NOMO-1 (cell line): ENCODE results near the gene CASK.

Source experiments
- DNase-seq, 2 experiments: peaks; one replicate each; lab custom pipeline; 2025; ENCODE audit not compliant: unreplicated experiment in 2 of 2; lab: John Stamatoyannopoulos, UW

CASK gene

DNA sequence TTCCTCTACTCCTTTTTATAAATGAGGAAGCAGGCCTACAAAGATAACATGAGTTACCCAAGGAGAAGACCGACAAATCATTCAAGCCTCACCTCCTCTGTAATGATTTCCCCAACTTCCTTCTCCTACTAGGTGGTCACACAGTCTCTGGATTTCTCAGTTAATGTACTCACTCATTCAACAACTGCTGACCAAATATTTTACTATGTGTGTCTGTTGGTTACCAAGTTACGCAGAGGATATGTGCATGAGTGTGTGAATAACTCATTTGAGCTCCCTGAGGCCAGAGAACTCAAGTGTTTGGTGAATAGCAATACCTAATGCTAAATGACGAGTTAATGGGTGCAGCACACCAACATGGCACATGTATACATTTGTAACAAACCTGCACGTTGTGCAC, 10.4 kb downstream of the CASK start:
- DNase-seq = no peak

DNA sequence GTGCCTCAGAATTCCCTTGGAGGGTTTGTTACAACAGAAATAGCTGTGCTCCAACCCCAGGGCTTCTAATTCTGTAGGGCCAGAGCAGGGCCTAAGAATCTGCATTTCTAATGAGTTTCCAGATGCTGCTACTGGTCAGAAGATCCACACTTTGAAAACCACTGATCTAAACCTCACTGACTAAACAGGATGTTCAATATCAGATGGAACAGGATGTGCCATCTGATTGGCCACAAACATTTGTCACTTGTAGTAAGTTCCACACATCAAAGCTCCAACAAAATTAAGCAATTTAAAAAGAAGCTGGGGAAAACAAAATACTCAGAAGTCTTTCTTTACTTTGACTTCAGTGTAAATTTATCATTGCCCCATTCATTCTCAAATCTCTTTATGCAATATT, 14.3 kb downstream of the CASK start:
- no peak for DNase-seq

DNA sequence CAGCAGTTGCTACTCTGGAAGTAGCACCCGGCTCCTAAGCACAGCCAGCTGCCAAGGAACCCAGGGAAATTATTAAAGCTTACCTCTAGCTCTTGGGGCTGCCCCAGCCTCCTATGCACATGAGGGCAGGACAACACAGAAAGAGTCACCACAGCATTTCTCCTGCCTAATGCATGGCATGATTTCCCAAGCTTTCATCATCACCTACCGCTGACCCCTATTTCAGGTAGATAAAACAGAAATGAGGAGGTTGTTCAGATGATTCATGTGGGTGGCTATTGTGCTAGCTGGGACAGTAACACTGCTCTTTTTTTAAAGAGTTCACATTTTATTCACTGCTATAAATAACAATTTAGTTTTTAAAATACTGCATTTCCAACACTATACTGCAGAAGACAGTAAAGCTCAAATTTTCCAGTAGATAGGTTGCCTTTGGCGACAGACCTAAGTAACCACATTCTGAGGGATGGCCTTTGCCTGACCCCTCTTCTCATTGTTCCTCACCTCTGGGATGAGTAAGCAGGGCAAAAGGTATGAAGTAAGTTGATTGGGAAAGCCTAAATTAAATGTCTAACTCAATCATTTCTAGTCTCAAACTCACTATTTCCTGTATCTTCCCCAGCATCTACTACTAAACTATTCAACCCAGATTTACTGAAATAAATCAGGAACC, 16.7 kb downstream of the CASK start:
- DNase-seq = no peak

DNA sequence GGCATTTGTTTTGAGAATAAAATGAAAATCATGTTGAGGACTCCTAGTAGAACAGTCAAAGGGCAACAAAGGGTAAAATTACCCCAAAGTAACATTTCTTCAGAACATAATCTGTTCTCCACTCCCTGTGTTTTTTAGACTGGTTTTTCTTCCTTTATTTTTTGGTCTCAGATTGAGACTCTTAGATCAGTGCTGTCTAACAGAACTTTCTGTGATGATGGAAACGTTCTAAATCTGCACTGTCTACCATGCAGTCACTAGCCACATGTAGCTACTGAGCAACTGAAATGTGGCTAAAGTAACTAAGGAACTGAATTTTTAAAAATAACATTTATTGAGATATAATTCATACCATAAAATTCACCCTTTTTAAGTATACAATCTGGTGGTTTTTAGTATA, 19.8 kb downstream of the CASK start:
- no peak for DNase-seq

DNA sequence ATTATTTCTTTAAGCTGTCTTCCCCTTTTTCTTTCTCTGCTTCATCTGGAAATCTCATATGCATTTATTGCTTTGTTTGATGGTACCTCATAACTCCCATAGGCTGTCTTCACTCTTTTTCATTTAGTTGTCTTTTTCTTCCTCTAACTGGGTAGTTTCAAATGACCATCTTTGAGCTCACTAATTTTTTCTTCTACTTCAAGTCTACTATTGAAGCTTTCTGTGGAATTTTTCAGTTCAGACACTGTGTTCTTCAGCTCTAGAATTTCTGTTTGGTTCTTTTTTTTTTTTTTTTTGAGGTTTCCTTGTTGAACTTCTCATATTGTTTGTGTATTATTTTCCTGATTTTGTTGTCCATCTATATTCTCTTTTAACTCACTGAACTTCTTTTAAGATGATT, 23.0 kb downstream of the CASK start:
- DNase-seq = no peak

DNA sequence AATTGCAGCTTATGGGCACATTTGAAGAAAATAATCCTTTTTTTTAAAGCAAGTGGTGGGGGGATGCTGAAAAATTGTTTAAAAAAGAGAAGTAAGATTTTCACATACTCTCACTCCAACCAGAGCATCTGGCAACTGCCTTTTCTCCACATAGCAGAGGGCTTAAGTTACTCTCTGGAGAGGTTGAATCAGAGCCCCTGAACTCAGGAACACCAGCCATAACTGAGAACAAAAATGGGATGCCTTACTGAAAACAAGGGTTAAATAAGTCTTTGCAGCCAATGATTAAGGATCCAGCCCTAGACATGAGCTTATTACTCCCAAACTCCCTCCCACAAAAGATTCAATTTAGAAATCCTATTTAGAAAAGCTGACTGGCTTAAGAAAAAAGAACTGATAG, 27.5 kb downstream of the CASK start:
- no peak for DNase-seq

DNA sequence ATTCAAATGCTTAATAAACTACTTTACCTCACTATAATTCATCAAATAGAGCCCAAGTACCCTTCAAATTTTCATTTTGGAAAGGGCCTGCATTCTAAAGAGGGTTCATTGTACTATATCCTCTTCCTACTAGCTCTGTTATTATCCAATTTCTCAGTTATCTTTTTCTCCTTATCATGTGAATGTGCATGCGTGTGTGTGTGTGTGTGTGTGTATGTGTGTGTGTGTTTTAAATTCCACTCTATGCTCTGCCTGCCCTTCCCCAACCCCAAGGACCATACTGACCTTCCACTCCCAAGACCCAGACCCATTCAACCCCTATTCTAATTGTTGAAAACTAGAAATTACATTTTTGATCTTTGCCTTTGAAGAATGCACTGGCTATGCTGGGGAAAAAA, 33.3 kb downstream of the CASK start:
- DNase-seq = no peak

DNA sequence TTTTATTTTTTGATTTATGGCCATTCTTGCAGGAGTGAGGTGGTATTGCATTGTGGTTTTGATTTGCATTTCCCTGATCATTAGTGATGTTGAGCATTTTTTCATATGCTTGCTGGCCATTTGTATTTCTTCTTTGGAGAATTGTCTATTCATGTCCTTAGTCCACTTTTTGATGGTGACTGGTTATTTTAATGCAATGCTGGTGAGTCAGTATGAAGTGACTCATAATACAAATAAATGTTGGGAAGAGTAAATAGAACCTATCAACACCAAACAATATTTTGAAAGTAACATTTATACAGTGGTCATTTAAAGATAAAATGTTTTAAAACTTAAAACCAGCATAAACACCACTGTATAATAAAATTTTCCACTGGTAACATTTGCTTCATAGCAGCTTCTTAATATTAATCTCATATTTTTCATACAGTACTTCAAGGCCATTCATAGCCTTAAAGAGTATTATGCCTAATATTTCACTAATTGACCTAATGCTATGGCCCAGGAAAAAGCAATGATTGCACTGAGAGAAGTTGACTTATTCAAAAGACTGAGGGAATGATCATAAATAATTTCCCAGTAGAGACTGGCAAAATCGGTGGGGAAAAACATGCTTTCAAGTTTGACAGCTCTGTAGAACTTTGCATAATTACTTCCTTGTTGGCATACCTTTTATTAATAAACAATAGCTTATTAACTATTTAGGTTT, 33.9 kb downstream of the CASK start:
- DNase-seq = no peak

DNA sequence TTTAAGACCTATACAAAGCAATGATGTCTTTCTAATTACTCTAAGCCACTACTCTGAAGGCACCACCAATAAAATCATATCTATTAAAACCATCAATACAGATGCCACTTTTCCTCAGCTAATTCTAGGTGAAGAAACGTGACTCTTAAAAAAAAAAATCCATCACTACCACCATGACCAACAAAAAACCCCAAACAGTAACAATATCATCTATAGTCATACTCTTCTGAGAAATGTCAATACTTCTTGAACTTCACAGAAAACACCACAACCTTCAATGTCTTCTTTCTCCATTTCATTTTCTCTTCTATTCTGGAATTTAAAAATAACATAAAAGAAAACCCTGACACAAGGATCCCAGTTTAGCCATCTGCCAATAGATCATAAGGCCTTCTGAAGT, 35.7 kb downstream of the CASK start:
- no peak for DNase-seq

DNA sequence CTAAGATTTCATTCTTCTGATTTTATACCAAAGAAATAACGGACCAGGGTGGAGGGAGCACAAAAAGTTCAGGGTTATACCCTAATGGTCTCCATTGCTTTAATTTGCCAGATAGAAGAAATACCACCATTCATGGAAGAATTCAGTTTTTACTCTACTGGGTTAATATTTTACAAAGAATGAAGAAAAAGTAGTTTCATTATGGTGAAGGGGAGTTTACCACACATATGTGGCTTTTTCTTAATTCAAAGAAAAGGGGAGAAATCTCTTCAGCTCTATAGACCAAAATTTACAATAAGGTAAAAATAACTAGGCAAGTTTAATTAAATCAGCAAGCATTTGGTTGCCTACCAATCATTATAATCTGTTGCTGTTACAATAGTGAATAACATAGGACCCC, 37.6 kb downstream of the CASK start:
- no peak for DNase-seq

DNA sequence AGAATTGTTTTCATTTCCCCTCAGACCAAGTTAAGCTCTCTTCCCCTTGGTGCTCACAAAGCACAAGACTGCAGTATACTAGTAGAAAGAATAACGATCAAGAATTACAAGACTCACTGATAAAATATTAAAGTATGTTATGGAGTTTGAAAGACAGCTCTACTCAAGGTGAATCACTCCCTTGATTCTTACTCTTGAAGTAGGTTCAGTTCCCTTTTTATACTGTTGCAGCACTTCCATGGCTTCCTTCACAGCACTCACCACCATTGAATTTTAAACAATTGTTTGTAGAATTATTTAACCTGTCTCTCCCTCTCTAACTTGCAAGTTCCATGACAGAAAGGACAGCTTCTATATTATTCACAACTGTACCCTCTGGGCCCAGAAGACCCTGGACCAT, 42.2 kb downstream of the CASK start:
- DNase-seq = peak in 1 of 2 experiments; percentile 64

DNA sequence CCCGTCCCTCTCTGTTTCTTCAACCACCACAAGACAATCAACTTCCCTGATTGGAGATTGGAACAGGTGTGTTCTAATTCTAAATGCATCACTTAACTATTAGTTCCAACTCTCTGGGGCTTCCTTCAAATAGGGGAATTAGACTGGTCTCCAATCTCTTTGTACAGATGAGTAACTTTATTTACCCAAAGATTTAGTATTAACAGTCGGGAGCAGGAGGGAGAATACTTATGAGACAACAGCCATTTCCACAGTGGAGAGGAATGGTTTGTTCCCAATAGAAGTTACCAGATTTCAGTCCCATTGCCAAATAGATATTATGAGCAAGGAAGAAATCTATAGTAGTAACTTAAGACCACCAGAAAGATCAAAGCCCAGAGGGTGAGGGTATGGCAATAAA, 46.2 kb downstream of the CASK start:
- no peak for DNase-seq

DNA sequence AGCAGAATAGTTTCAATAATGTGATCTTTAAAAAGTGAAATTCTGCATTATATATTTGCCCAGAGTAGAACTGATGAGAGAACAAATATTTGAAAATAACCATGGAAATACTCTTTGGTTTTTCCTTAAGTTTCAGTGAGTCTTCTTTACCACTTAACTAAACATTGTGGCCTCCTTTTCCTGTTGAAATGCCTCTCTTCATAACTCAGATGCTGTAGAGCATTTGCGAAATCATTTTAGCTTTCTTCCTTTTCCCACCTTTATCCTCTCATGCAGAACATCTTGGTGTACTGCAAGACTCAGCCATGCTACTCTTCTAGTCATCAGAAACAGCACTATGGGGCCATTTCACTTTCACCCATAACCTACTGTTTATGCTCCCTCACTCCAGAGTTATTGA, 48.2 kb downstream of the CASK start:
- DNase-seq = no peak

DNA sequence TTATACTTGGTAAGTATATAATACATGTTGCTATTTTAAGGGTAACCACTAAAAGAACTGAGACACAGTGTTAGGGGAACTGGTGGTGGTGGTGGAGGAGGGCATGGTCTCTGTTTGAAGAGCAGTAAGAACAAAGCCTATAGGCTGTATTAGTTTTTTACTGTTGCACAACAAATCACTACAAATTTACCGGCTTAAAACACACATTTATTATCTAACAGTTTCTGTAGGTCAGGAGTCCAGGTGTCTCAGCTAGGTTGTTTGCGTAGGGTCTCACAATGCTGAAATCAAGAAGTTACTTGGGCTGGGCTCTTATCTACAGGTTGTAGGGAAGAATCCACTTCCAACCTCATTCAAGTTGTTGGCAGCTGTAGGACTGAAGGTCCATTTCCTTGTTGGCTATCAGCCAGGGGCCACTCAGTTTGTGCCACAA, 52.6 kb downstream of the CASK start:
- DNase-seq = no peak

DNA sequence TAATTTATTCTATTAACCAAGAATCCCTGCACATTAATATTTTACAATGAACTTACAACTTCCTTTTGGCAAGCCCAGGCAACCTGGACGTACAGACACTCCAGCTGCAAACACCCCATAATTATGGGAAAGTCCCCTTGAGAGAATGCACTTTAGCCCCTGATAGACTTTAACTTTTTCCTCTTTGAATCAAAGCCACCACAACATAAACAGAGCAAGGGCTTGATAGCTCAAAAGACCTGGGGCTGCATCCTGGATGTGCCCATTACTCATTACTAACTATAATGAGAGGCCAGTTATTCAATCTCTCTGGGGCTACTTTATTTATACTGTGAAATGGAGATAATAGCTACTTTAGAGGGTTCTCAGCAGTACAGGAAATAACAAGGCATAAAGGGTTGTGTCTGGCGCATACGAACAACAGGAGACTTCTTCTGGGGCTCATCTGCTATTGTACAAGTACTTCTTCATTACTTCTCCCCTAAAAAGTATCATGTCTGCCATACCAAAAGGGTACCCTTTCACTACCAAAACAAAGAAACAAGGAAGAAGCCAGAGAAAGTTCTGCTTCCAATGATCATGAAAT, 54.9 kb downstream of the CASK start:
- DNase-seq = no peak

DNA sequence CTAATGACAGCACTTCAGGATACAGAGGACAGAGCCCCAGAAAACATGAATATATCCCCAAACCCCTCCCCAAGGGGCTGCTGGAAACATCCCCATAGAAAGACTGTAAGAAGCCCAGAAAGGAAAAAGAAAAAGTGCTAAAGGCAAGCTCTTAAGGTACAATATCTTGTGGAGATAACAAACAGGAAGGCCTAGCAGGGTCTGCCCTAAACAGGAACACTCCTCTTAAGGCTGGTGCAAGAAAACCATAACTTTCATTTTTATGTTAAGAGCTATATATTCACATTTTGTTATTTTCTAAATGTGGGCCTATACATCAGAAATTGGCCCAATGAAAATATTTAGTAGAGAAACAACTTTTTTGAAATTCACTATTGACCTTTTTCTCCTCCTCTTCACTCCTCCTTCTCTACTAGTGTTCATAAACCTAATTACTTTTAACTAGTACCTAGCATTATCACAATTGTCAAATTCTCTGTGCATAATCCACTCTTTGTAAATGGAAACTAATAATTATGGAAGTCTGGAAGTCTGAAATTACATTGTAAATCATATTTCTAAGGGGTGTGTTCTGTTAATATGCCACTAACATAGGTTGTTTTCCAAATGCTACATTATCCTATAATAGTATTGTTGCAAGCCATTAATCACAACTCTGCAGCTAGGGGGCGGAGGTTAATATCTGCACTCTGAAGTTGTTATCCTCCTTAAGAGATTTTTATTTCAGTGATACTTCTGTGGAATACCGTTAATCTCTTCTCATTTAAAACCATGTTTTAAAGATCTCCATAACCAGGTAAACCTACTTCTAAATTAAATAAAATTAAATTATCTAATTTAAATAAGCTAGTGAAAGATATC, 59.8 kb downstream of the CASK start:
- no peak for DNase-seq

DNA sequence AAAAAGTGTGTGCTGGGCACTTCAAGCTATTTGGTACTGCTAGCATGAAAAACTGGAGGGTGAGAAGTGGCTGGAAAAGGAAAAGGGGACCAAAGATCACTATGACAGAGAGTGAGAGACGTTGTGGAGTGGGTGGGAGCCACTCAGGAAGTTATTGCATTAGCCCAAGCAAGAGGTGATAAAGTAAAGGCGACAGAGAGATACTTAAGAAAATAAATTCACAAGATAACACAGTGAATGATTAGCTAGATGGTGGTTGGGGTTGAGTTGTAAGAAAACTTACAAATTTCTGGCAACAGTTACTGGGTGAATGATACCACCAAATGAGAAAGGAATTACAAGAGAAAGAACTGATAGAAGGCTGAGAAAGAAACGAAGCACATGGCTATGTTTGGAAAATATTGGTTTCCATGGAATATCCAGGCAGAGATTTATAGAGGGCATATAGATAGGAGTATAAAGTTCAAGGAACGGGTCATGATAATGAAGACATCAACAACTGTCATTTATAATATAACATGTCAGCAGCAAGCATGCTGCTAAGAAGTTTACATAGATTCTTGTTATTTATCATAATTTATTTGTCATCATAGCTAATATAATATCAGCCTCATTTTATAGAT, 60.7 kb downstream of the CASK start:
- DNase-seq = no peak

DNA sequence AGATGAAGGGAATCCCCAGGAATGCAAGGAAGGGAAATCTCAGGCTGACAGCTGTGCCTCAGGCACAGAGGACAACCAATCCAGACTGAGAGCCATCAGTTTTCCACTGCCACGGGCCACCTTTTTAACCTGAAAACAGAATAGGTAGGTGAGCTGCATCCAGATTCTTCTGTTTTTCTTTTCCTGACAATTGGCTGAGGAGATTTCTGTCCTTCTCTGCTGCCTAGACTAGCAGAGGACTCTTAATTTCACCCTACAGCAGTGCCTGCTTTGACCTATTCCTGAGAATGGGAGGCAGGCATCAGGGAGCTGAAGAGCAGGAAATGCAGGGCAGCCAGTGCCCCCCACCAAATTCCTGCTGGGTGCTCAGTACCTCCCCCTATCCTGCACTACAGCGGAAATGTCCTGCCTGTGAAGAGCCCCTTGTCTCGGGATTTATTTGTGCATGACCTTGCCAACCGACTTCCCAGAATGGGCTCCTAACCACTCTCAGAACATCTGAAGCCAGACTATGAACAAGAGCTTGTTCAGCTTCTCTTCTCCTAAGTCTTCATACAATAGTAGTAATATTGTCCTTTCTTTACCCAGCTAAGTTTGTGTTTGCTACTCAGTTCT, 65.1 kb downstream of the CASK start:
- DNase-seq = no peak

DNA sequence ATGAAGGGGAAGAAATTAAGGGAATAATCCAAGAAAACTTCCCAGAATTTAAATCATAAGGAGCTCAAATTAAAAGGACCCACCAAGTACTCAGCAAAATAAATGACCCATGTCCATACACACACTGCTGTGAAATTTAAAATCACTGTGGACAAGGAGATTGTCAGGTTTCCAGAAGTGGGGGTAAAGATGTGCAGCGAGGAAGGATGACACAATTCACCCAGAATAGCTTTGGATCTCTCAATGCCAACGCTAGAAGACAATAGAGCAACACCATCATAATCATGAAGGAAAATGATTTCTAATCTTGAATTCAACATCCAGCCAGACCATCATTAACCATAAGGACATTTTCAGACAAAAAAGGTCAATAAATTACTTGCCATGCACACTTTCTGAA, 65.7 kb downstream of the CASK start:
- no peak for DNase-seq

DNA sequence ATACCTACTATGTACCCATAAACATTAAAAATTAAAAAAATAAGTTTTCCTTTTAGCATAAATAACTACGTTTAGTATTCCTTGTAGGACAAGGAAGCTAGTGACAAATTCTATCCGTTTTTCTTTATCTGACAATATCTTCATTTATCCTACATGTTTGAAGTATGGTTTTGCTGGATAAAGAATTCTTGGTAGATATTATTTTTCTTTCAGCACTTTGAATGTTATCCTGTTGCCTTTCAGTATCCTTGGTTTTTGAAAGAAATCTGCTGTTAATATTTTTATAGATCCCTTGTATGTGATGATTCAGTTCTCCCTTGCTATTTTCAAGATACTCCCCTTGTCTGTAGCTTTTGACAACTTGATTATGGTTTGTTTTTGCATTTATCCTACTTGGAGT, 76.6 kb downstream of the CASK start:
- no peak for DNase-seq
